Measurements from ENCODE around the gene MYH9.

The MYH9 gene

GRCh38 chr22:36409056-36409455, 21.3 kb upstream of the MYH9 start:
- TF ChIP-seq CTCF (conservative IDR thresholded peaks at IDR 0.05; ENCODE audit: low read length), result no peak
- DNase-seq (ENCODE audit: low read depth), result no peak
- no peak overlapping the region for H3K4me3 ChIP-seq (ENCODE audit: low read length)

GRCh38 chr22:36406721-36407120, 19.0 kb upstream of the MYH9 start:
- DNase-seq (ENCODE audit: low read depth), result no peak
- no peak for TF ChIP-seq CTCF (conservative IDR thresholded peaks at IDR 0.05; ENCODE audit: low read length)
- no peak overlapping the region for H3K4me3 ChIP-seq (ENCODE audit: low read length)

GRCh38 chr22:36405671-36406538, 18.1 kb upstream of the MYH9 start:
- peak; percentile 59 for DNase-seq (ENCODE audit: low read depth)
- H3K4me3 ChIP-seq (ENCODE audit: low read length), result no peak overlapping the region
- no peak; the same call in 1 of the 2 replicates for TF ChIP-seq CTCF (conservative IDR thresholded peaks at IDR 0.05; ENCODE audit: low read length)

GRCh38 chr22:36405221-36405661, 17.5 kb upstream of the MYH9 start:
- no peak overlapping the region for H3K4me3 ChIP-seq (ENCODE audit: low read length)
- no peak for TF ChIP-seq CTCF (conservative IDR thresholded peaks at IDR 0.05; ENCODE audit: low read length)
- DNase-seq (ENCODE audit: low read depth), result no peak

- no peak for TF ChIP-seq CTCF (conservative IDR thresholded peaks at IDR 0.05; ENCODE audit: low read length)
- DNase-seq (ENCODE audit: low read depth), result no peak
- no peak overlapping the region for H3K4me3 ChIP-seq (ENCODE audit: low read length)
Measured at GRCh38 chr22:36404446-36404845, 16.7 kb upstream of the MYH9 start.

GRCh38 chr22:36399472-36399778, 11.7 kb upstream of the MYH9 start:
- DNase-seq (ENCODE audit: low read depth), result no peak
- no peak for TF ChIP-seq CTCF (conservative IDR thresholded peaks at IDR 0.05; ENCODE audit: low read length)
- H3K4me3 ChIP-seq (ENCODE audit: low read length), result no peak overlapping the region

Data from AG10803 (cell line).